OCI-LY3 (cell line): Measurements from ENCODE around the gene NXPE3.

Experiments
- EZH2phosphoT487 ChIP-seq: fragments of 200-600 bp; shearing (Covaris generic); IDR thresholded peaks from 2 replicates; pipeline ENCODE4 v1.6.1; 2018; ENCODE audit warnings: antibody characterized with exemption, mixed run types, low read depth
- TF ChIP-seq, protein P1 (sequence below): fragments of 200-600, 300-600 bp; sonication (generic); IDR thresholded peaks from 2 replicates; pipeline ENCODE4 v1.5.1; 2014; ENCODE audit warnings: antibody characterized with exemption, low read length, low read depth

DNA sequence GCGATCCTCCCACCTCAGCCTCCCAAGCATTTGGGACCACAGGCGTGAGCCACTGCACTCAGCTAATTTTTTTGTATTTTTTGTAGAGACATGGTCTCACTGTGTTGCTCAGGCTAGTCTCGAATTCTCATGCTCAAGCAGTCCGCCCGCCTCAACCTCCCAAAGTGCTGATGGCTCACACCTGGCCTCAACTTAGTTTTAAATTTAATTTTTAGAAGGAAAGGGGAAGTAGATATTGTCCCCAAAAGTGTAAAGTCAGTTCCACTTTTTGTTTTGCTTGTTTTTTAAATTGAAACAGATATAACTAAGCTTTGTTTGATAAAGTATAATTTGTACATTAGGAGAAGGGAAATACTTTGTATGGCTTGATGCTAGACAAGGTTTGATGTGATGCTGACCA lies 39.0 kb downstream of the NXPE3 start:
- TF ChIP-seq, protein P1, sequence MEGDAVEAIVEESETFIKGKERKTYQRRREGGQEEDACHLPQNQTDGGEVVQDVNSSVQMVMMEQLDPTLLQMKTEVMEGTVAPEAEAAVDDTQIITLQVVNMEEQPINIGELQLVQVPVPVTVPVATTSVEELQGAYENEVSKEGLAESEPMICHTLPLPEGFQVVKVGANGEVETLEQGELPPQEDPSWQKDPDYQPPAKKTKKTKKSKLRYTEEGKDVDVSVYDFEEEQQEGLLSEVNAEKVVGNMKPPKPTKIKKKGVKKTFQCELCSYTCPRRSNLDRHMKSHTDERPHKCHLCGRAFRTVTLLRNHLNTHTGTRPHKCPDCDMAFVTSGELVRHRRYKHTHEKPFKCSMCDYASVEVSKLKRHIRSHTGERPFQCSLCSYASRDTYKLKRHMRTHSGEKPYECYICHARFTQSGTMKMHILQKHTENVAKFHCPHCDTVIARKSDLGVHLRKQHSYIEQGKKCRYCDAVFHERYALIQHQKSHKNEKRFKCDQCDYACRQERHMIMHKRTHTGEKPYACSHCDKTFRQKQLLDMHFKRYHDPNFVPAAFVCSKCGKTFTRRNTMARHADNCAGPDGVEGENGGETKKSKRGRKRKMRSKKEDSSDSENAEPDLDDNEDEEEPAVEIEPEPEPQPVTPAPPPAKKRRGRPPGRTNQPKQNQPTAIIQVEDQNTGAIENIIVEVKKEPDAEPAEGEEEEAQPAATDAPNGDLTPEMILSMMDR = no peak
- no peak for TF ChIP-seq EZH2phosphoT487
